HG03135 (cell line): ENCODE data around the gene KCNJ10.

Experiments
- ATAC-seq: cut with Tn5 transposase; IDR thresholded peaks from one replicate; pipeline ENCODE4 v1.9.1; 2021; ENCODE audit warnings: mild to moderate bottlenecking, moderate library complexity; ENCODE audit not compliant: unreplicated experiment

KCNJ10 gene

DNA sequence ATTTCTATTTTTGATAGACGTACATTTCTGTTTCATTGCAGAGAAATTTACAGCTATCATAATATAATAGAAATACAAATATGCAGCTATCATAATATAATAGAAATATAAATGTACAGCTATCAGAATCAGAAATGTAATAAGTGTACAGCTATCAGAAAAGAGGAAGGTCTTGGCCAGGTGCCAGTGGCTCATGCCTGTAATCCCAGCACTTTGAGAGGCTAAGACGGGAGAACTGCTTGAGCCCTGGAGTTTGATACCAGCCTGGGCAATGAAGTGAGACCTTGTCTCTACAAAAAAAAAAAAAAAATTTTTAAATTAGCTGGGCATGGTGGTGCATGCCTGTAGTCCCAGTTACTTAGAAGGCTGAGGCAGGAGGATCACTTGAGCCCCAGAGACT lies 76.0 kb downstream of the KCNJ10 start:
- no peak for ATAC-seq

DNA sequence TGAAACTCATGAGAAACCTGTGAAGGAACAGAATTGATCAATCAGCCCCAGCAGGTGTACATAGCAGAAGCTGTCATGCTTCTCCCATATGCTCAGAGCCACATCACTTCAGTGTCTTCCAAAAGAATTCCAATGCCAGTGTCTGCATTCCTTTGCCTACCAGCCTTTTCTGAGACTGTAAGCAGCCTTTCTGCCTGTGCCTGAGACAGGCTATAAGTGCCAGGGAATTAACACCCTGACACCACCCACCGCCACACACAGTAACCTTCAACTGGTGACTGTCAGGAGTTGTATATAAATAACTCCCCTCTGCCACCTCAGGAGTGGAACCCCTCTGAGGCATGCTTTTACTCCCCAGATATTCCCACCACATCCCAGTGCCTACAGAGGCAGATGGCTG lies 77.8 kb downstream of the KCNJ10 start:
- ATAC-seq, result no peak

DNA sequence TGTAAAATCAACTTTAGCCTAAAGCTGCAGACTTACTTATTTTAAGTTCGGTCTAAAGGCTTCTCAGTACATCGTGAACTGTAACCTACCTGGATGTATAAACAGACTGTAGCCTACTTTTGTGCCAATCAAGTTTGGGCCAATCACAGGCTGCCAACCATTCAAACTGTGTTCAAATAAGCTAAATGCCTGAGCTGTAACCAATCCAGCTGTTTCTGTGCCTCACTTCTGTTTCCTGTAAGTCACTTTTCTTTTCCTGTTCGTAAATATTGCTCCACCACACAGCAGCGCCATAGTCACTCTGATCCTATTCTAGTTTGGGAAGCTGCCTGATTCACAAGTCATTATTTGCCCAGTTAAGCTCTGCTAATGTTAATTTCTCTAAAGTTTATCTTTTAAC lies 78.4 kb downstream of the KCNJ10 start:
- no peak for ATAC-seq

DNA sequence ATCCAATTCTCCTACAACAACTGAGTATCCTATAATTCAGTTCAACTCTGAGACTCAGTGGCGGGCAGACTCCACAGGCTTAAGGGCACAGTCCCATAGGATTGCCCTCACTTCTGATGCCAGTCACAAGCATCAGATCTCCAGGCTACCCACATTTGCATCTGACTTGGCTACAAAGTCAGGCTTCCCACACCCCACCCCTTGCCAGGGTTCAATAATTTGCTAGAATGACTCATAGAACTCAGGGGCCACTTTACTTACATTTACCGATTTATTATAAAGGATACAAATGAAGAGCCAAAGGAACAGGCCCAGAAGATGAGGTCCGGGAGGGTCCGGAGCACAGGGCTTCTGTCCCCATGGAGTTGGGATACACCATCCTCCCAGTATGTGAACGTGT lies 80.0 kb downstream of the KCNJ10 start:
- no peak for ATAC-seq

DNA sequence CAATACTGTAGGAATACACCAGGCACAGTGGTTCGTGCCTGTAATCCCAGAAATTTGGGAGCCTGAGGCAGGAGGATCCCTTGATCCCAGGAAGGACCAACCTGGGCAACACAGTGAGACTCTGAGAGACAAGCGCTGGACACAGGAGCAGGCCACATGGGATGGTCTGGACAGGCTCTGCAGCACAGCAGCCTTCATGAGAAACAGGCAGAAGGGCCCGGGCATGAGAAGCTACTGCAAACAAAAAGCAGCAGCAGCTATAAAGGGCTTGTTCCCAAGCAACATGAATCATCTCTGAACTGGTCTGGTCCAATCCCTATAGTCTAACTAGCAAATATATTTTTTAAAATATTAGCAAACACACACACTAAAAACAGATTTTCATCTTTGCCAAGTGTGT lies 80.4 kb downstream of the KCNJ10 start:
- ATAC-seq, result no peak

DNA sequence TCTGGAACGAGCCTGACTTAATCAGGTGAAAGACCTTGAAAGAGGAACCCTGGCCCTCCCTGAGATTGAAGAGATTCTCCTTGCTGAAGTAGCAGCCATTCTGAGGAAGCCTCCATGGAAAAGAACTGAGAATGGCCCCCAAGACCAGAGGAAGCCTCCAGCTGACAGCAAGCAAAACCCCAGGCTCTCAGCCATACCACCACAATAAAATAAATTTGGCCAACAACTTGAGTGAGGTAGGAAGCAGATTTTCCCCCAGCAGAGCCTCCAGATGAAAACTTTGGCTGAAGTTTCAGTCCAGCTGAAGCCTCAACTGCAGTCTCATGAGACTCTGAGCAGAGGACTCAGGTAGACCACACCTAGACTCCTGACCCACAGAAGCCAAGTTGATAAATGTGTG lies 82.0 kb downstream of the KCNJ10 start:
- no peak for ATAC-seq

DNA sequence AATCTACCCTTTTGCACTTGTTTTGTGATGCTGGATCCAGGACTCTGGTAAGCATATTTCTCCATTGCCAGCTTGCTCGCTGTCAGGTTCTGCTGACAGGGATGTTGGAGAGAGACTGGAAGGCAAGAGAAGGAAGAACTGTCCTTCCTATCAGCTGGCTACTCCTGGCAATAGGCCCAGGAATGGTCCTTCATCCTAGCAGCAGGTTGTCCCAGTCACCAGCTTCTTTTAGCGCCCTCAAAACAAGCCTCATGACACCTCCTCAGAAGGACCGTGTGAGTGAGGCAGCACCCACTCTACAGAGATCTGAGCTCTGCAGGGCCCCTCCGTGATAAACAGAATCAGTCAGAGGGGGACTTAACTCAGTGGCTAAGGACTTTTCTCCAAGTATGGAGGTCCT lies 82.8 kb downstream of the KCNJ10 start:
- no peak for ATAC-seq

DNA sequence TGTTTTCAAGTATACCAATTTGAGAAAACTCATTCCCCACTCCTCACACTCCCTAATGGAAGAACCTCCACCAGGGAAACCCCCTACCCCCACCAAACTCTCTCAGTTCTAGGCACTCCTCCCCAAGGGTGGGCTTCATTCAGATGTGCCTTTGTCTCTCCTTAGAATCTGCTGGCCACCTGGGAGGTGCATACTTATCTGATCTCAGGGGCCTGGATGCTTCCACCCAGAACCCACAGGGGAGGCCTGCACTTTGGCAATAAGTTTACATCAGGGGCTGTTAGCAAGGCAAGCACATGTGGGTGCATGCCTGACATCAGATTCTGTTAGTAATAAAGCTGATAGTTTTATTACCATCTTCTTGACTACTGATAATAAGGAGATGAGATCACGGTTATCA lies 83.4 kb downstream of the KCNJ10 start:
- no peak for ATAC-seq

DNA sequence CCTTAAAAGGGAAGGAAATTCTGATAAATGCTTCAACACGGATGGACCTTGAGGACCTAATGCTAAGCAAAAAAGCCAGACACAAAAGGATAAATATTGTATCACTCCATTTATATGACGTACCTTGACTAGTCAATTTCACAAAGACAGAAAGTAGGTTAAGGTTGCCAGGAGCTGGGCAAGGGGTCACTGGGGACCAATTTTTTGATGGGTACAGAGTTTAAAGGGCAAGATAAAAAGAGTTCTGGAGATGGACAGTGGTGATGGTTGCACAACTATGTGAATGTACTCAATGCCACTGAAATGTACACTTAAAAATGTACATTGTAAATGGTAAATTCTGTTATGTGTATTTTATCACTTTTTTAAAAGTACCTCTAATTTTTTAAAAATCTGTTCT lies 83.9 kb downstream of the KCNJ10 start:
- no peak for ATAC-seq

DNA sequence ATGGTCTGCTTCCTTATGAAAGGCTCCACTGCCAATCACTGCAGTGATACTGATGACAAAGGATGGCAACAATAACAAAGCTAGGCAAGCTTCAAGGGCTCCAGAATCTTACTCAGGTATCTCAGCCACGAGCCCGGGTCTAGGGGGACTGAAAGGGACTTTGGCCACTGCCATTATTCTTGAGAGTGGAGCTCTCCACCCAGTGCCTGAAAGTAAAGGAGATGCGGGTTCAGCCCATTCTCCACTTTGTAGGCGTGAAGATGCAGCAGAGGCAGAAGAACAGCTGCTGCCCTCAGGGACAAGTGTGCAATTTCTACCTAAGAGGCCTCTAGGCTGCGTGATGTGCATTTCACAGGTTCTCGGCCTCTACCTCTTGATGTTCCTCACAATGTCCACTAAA lies 84.5 kb downstream of the KCNJ10 start:
- no peak for ATAC-seq

DNA sequence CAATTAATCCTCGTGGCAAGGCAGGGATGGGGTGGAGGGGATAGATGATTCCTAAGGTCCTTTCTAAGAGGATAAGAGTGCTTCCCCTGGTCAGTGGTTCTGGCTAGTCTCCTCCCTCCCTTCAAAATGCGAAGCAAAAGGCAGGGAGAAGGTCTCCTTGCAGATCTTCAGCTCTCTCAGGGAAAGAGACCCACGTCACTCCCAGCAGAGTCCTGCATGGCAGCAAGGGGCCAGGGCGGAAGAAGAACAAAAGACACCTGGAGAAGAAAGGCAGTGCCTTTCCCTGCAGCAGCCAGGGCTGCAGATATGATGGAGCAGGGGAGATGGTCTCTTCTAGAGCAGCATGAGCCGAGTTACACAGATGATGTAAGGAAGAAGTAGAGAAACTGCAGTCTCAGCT lies 86.3 kb downstream of the KCNJ10 start:
- no peak for ATAC-seq

DNA sequence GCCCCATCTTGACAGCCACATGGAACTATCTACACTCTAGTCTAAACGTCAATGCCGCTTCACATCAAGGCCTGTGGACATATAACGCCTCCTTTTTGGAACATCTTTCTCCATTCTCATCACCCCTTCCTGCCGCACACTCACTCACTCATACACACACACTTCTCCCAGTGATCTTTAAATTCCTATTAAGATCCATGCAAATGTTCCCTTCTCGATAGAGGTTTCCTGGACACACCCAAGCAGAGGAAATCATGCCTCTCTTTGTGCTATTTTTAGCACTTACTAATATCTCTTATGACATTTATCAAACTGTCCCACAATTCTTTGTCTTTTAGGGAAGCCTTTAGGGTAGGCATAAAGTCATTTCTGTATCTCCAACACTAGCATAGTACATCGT lies 87.7 kb downstream of the KCNJ10 start:
- ATAC-seq, result no peak

DNA sequence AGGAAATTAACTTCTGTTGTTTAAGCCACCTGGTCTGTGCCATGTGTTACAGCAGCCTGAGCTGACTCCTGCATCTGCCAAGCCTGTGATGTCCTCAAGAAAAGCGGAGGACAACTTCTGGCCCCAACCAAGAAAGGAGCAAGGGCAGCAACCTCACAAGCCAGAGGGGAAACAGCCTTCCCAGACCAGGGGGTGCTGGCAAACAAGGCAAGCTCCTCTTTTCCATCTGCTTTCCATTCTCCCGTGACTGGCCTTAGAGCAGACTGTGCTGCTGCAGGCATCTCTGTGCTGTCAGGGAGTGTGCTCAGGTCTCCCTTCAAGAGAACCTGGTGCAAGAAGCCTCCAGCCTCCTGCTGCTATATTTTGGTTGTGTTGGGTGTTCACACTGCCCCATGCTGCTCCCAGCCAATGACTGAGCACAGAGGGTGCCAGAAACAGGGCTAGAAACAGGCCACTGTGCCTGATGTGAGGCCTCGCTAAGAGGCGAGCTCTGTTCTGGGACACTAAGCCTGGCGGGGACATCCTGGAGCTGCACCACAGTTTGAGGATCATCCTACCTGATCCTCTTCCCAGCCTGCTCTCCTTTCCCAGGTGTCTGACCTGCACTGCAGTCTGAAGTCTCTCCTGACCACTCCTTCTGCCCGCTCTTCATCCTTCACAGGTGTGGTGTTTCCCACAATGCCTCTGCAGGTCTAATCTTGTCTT lies 88.5 kb downstream of the KCNJ10 start:
- ATAC-seq, result no peak

DNA sequence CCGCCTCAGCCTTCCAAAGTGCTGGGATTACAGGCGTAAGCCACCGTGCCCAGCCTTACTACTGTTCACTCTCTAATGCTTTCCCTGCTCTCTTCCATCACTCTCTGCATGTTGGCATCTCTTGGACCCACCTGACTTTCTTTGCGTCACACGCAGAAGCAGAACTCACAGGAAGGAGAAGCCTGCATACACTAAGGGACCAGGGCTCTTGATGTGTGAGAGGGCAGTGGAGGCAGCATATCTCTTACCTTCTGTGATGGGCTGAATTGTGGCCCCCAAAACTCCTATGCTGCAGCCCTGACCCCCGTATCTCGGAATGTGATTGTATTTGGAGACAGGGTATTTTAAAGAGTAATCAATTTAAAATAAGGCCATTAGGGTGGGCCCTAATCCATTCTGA lies 89.2 kb downstream of the KCNJ10 start:
- no peak for ATAC-seq

DNA sequence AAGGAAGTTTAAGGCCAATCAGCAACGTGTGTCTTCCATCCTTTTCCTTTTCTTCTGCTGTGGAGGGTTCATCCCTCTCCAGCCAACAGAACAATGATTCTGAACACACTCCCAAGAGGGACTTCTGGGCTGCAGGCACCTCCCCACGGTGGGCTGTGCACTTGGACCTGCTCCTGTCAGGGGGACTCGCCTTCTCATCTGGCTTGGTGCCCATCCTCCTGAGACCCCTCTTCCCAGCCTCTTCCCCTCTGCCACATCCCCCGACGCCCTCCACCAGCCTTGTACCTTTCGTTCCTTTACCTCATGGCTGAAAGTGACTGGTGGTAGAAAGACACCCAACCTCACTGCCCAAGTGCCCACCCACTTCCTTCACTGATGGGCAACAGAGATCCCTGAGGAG lies 89.9 kb downstream of the KCNJ10 start:
- ATAC-seq, result no peak

DNA sequence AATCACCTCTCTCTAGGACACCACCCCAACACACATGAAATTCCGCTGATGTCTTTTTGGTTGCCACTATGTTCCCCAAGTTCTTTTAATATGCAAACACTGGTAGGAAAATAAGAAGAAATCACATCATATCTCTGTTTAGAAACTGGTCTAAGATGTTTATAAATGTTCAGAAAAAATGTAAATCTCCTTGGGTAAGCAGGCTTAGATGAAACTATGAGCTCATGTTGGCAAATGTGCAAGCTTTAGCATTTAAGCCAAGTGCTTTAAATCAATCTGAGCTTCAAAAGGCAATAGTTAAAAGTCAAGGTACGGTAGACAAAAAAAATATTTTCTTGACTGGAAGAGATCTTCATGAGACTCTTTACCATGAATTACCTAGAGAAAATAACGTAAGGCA lies 90.7 kb downstream of the KCNJ10 start:
- ATAC-seq, result no peak

DNA sequence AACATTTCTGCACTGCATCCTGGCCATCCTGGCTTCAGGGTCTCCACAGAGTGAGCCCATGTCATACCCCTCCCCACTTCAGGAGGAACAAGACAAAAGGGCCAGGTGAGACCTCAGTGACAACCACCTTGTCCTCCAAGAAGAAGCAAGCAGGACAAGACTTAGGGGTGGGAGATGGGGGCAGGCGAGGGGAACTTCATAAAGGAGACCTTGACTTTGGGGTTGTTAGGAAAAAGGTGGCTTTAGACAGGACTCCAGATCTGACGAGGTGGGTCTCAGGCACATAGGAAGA lies 91.9 kb downstream of the KCNJ10 start:
- ATAC-seq, result no peak

DNA sequence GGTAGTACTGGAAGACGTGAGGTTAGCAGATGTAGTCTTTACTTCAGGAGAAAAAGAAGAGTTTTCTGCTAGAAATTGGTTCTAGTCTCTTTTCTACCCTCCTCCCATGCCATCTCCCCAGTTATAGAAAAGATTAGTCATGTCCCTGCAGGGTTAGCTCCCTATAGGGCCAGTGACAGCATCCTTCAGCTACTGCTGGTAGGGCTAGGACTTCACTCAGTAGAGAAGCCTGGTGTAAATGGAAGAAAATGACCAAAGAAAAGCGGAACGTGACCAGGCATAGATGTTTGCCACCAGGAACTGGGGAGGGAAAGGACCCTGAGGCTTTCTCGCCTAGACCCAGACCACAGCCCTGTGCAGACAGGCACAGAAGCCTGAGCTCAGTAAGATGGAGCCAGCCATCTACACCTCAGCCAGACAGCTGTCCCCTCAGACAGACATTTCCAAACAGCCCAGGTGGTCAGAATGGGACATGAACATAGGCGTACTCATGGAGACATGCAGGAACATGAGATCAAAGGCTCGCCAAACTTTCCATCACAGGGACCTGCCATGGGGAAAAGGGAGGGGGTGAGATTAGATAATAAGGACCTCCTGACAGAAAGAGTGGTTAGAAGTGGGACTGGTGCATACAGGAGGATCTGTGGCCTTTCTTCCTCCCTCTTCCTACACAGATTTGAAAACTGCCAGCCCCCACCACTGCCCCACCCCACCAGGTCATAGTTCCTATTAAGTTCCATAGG lies 92.4 kb downstream of the KCNJ10 start:
- no peak for ATAC-seq

DNA sequence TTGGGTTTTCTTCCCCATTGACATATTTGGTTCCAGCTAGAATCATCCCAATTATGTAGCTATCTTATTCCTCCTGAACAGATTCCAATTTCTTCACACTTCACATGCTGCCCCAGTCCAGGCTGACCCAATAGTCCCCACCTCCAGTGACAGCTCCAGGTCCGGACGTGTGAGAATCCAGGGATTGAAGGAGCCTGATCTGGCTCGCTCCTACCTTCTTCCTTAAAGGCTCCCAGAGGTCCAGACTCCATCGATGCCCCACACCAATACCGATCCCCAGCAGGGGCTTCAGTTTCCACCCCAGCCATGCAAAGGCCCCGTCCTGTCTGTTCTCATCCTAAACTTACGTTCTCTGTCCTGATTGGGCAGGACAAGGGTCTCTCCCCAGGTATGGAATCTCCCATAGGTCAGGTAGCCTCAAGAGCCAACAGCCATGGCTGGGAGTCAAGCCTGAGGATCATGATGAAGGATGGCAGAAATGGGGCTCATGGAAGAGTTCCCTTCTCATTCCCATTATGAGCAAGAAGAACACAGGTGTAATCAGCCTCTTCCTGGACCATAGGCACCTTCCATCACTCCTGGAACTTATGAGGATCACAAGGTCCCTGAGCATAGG lies 95.5 kb downstream of the KCNJ10 start:
- no peak for ATAC-seq

DNA sequence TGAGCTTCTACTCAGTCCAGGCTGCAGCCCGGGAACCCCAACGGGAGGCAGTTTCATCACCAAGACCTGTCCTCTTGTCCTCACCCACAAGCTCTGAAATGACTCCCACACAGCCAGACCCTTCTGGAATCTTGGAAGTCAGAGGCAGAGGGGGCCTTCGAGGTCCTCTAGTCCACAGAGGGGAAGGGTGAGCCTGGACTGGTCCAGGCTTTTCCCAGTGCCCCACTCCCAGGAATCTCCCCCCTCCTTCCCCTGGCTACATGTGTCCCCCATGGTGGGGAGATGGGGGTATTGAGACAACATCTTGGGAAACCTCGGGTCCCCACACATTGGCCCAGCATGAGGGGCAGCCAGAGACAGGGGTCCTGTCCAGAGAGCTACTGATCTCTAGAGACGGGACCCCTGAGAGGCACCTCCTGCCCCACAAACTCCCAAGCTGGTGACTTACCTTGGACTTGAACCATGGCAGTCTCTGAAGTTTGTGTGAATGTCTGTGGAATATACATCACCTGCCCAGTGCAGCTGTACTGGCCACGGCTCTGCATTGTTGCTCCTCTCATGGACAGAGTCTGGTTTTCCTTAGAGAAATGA lies 96.5 kb downstream of the KCNJ10 start:
- no peak for ATAC-seq

DNA sequence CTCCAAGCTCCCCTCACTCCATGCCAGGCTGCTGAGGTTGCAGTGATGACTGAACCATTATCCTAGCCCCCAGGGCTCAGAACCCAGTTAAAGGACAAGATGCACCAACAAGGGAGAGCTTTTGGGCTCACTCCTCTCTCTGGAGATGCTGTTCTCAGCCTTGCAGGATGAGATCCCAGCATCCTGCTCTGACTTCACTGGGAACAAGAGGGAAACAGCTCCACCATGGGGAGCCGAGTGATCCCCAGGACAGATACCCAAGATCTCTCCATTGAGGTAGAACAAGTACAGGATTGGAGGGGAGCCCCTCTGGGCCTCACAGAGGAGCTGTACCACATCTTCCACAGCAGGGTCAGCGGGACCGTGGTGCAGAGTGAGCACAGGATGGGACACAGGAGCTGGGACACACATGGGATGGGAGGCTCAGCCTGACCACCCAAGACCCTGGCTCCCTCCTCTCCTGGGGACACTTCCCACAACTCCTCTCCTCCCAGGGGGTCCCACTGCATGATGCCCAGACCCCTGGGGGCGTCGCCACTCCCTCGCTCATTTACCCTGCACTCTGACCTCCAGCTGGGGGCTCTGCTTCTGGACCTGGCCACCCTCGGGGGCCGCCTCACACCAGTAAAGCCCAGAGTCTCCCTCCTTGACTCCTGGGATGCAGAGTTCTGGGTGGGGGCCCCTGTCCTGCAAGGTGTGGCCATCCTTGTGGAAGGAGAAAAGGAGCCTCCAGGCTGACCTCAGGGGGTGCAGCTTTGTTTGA lies 97.3 kb downstream of the KCNJ10 start:
- no peak for ATAC-seq
